ENCODE measurements around the gene PRRC2C. TPM values are rescaled to one million over a fixed set of nuclear protein-coding genes. Genes with fewer than 3 reads are reported as not detected.

PRRC2C gene
- polyA plus RNA-seq, 2 of the 4 experiments (the other 2 are of a cell fraction) = 50.3 to 96.3 TPM

GRCh38 chr1:171476829-171477228 lies 8.5 kb upstream of the PRRC2C start:
- ChIA-PET POLR2A (no interaction called here), CTCF (interaction anchor here (0.8 kb wide), 1 partner anchor 11 kb away, joined by 3 read pairs; no protein-coding TSS in a partner anchor)
- no peak for ATAC-seq
- Histone ChIP-seq H3K4me2 (no peak overlapping the region), H3K9me3 (no peaks in the 10 kb centered on the region), H3K4me3 (no peak overlapping the region), H3K27ac (no peak overlapping the region), H3K4me1 (no peaks in the 10 kb centered on the region)
- no peak for FAIRE-seq
- no peak for TF ChIP-seq USF2 (IDR thresholded peaks at IDR 0.05)
- TF ChIP-seq CBX2 (IDR thresholded peaks at IDR 0.05; ENCODE audit: borderline replicate concordance, low read depth) = no peak
- WGBS (ENCODE audit: missing lambda C conversion rate) = 91% methylated on average over 1 of the region's 1 CpG
- DNase-seq (ENCODE audit: low read depth in 1 of 2, low spot score in 1 of 2) = no peak

- ATAC-seq = no peak
- TF ChIP-seq TFCP2L1 (CRISPR knock-in tag; IDR thresholded peaks at IDR 0.05) (no peak), HDAC2 (IDR thresholded peaks at IDR 0.05) (no peak)
Observed at GRCh38 chr1:171477804-171478203, 7.5 kb upstream of the PRRC2C start.

DNA sequence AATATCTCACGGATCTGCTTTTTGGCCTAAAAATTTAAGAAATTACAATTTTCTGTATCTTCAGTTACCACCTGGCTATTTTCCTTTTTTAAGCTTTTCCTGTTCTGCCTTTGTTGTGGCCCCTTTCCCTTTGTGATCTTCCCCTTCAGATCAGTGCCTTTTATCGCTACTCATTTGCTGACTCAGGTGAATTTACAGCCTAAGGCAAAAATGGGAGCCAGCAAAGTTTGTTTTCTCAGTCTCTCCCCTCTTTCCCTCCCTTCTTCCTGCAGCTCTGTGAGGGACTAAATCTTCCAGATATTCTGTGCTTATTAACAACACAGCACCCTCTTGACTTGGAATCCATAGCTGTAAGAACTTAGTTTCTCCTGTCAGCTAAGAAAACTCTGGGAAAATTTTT lies 5.3 kb upstream of the PRRC2C start:
- ATAC-seq = no peak
- no peak for FAIRE-seq
- H3K9me3 ChIP-seq = no peaks in the 10 kb centered on the region
- CTCF ChIA-PET = interaction anchor here (0.6 to 1.1 kb wide), 3 partner anchors 24 to 405 kb away, joined by 3 read pairs; partner anchors contain the start of gene FMO4
- TF ChIP-seq HOXA7 (CRISPR knock-in tag; IDR thresholded peaks at IDR 0.05) (no peak), HES2 (IDR thresholded peaks at IDR 0.05) (no peak), MAFK (IDR thresholded peaks at IDR 0.05; ENCODE audit: partially characterized antibody) (peak; percentile 91), USF2 (IDR thresholded peaks at IDR 0.05) (no peak), CHD2 (IDR thresholded peaks at IDR 0.05; ENCODE audit: low read length, partially characterized antibody) (no peak), PBX3 (IDR thresholded peaks at IDR 0.05) (no peak)
- POLR2A ChIA-PET = no interaction called here
- no peak overlapping the region for H3K27ac ChIP-seq
- no peaks in the 10 kb centered on the region for H3K4me1 ChIP-seq
- 87% methylated on average over 2 of the region's 2 CpGs for WGBS (ENCODE audit: missing lambda C conversion rate)
- DNase-seq (ENCODE audit: low read depth in 1 of 2, low spot score in 1 of 2) = no peak
- H3K4me3 ChIP-seq = no peak overlapping the region
- no peak overlapping the region for H3K4me2 ChIP-seq

More at GRCh38 chr1:171477804-171478203, 7.5 kb upstream of the PRRC2C start:
- WGBS (ENCODE audit: missing lambda C conversion rate) = 79% methylated on average over 1 of the region's 1 CpG
- ChIA-PET POLR2A (no interaction called here), CTCF (no interaction called here)
- no peak overlapping the region for H3K4me2 ChIP-seq
- H3K9me3 ChIP-seq = no peaks in the 10 kb centered on the region
- H3K4me1 ChIP-seq = no peaks in the 10 kb centered on the region
- H3K27ac ChIP-seq = no peak overlapping the region
- H3K4me3 ChIP-seq = no peak overlapping the region
- no peak for FAIRE-seq
- DNase-seq (ENCODE audit: low read depth in 1 of 2, low spot score in 1 of 2) = no peak

DNA sequence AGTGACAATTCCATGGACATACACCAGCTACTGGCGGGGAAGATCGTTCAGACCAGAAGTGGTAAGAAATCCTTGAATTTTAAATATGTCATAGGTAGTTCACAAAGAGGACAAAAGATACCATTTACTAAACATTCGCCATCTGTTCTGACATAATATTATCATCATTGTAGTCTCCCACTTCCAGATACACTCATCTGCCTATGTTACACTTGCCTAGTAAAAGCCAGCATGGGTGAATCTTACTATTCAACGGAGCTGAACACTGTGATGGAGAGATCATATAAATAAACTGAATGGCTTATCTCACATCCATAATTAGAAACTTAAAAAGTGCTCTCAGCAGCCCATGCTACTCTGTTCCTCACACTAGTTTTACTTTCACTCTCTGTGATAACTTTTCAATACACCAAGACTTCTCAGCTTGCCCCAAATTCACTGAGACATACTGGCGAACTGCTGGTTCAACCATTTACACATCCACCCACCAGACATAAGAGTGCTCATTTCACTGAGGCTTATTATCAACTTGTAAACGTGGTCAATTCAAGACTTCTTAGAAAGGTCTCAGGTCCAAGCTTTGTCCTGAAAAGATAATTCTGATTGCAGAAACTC lies 463 bp upstream of the PRRC2C start:
- ChIA-PET POLR2A (interaction anchor here (1.1 to 2.0 kb wide), 6 partner anchors 10 to 171 kb away, joined by 3 to 7 read pairs (median 4); partner anchors contain the start of gene FMO4), CTCF (interaction anchor here (0.6 to 2.3 kb wide), 31 partner anchors 9 to 259 kb away, joined by 3 to 14 read pairs (median 4); no protein-coding TSS in a partner anchor)
- Histone ChIP-seq H3K27ac (peak overlapping the region; percentile 92 to 98), H3K4me2 (peak overlapping the region; percentile 62), H3K4me3 (peak overlapping the region; percentile 79), H3K4me1 (peaks cover 24% of the 10 kb centered on the region), H3K9me3 (no peaks in the 10 kb centered on the region)
- TF ChIP-seq, protein P1, sequence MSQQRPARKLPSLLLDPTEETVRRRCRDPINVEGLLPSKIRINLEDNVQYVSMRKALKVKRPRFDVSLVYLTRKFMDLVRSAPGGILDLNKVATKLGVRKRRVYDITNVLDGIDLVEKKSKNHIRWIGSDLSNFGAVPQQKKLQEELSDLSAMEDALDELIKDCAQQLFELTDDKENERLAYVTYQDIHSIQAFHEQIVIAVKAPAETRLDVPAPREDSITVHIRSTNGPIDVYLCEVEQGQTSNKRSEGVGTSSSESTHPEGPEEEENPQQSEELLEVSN (IDR thresholded peaks at IDR 0.05; ENCODE audit: borderline replicate concordance, low read depth) = no peak
- TF ChIP-seq, protein P2, sequence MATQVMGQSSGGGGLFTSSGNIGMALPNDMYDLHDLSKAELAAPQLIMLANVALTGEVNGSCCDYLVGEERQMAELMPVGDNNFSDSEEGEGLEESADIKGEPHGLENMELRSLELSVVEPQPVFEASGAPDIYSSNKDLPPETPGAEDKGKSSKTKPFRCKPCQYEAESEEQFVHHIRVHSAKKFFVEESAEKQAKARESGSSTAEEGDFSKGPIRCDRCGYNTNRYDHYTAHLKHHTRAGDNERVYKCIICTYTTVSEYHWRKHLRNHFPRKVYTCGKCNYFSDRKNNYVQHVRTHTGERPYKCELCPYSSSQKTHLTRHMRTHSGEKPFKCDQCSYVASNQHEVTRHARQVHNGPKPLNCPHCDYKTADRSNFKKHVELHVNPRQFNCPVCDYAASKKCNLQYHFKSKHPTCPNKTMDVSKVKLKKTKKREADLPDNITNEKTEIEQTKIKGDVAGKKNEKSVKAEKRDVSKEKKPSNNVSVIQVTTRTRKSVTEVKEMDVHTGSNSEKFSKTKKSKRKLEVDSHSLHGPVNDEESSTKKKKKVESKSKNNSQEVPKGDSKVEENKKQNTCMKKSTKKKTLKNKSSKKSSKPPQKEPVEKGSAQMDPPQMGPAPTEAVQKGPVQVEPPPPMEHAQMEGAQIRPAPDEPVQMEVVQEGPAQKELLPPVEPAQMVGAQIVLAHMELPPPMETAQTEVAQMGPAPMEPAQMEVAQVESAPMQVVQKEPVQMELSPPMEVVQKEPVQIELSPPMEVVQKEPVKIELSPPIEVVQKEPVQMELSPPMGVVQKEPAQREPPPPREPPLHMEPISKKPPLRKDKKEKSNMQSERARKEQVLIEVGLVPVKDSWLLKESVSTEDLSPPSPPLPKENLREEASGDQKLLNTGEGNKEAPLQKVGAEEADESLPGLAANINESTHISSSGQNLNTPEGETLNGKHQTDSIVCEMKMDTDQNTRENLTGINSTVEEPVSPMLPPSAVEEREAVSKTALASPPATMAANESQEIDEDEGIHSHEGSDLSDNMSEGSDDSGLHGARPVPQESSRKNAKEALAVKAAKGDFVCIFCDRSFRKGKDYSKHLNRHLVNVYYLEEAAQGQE (IDR thresholded peaks at IDR 0.05) = no peak
- no peak for TF ChIP-seq BHLHE40 (IDR thresholded peaks at IDR 0.05; ENCODE audit: low read depth, low read length)
- no peak for TF ChIP-seq HES2 (IDR thresholded peaks at IDR 0.05)
- no peak for TF ChIP-seq CHD4 (IDR thresholded peaks at IDR 0.05; ENCODE audit: borderline replicate concordance)
- TF ChIP-seq MYC (IDR thresholded peaks at IDR 0.05; ENCODE audit: borderline replicate concordance, low read length) = no peak
- no peak for TF ChIP-seq POLR2A (IDR thresholded peaks at IDR 0.05; ENCODE audit: low read length)
- no peak for TF ChIP-seq JUNB (IDR thresholded peaks at IDR 0.05)
- no peak for TF ChIP-seq EHF (CRISPR knock-in tag; IDR thresholded peaks at IDR 0.05)
- WGBS (ENCODE audit: missing lambda C conversion rate) = 23% methylated on average over 6 of the region's 6 CpGs
- FAIRE-seq (no peak), ATAC-seq (peak; percentile 49 to 53), DNase-seq (ENCODE audit: low read depth in 1 of 2, low spot score in 1 of 2) (no peak)

Data from A549 (cell line).